WTC11 (cell line): Measurements from ENCODE around the gene UBLCP1. TPM values are rescaled to one million over a fixed set of nuclear protein-coding genes. Genes with fewer than 3 reads are reported as not detected.

ENCODE experiments used
- ATAC-seq: fragments of 200-7000 bp; cut with Tn5 transposase; 2 replicates; pipeline ENCODE4 v1.10.0; 2021; ENCODE audit warnings: mild to moderate bottlenecking, moderate library complexity
- CTCF ChIA-PET: fragments of 300-600 bp; sonication (Branson Sonifier 250); formaldehyde crosslinking; loops from one replicate; lab custom pipeline; 2021; ENCODE audit warnings: antibody characterized with exemption; lab: Charles Lee
- POLR2A ChIA-PET: fragments of 350-600 bp; sonication (Branson Sonifier 250); formaldehyde crosslinking; loops from one replicate; lab custom pipeline; 2021; ENCODE audit warnings: antibody characterized with exemption; lab: Charles Lee
- DNase-seq: peaks from one replicate; pipeline ENCODE4 v3.0.0; 2021; ENCODE audit warnings: low spot score
- H3K27ac Mint-ChIP-seq: 2 replicates; pipeline ENCODE4 v1.8.0; 2021; ENCODE audit warnings: mixed read lengths
- H3K27me3 Mint-ChIP-seq: 2 replicates; pipeline ENCODE4 v1.8.0; 2021; ENCODE audit warnings: low read depth, mild to moderate bottlenecking, moderate library complexity, mixed read lengths
- H3K36me3 Mint-ChIP-seq: 2 replicates; pipeline ENCODE4 v1.8.0; 2021; ENCODE audit warnings: mixed read lengths
- H3K4me1 Mint-ChIP-seq: 2 replicates; pipeline ENCODE4 v1.8.0; 2022; ENCODE audit warnings: mixed read lengths
- H3K4me3 Mint-ChIP-seq: 2 replicates; pipeline ENCODE4 v1.8.0; 2021; ENCODE audit warnings: mild to moderate bottlenecking, moderate library complexity, mixed read lengths
- H3K9me3 Mint-ChIP-seq: 2 replicates; pipeline ENCODE4 v1.8.0; 2021; ENCODE audit warnings: mixed read lengths
- ESRRA ChIP-seq: sonication (generic); formaldehyde crosslinking; IDR thresholded peaks from 2 replicates; pipeline ENCODE4 v1.8.1; 2022; ENCODE audit warnings: mild to moderate bottlenecking, missing genetic modification reagents, borderline replicate concordance
- JAZF1 ChIP-seq: fragments of 250-450 bp; sonication (Bioruptor Pico); IDR thresholded peaks from 2 replicates; pipeline ENCODE4 v1.9.0; 2021; ENCODE audit warnings: moderate library complexity, mild to moderate bottlenecking, inconsistent platforms
- MXD4 ChIP-seq: fragments of 250-450 bp; sonication (Bioruptor Pico); IDR thresholded peaks from 2 replicates; pipeline ENCODE4 v1.8.0; 2021; ENCODE audit warnings: mild to moderate bottlenecking, moderate library complexity, borderline replicate concordance
- NR2C2 ChIP-seq: sonication (generic); formaldehyde crosslinking; IDR thresholded peaks from 2 replicates; pipeline ENCODE4 v1.8.0; 2022; ENCODE audit warnings: mild to moderate bottlenecking, missing genetic modification reagents
- NR3C1 ChIP-seq: sonication (generic); formaldehyde crosslinking; conservative IDR thresholded peaks from 2 replicates; pipeline ENCODE4 v1.8.1; 2023; ENCODE audit warnings: low read depth, mild to moderate bottlenecking, missing genetic modification reagents
- RORB ChIP-seq: fragments of 250-450 bp; sonication (Bioruptor Pico); IDR thresholded peaks from 2 replicates; pipeline ENCODE4 v1.9.0; 2021; ENCODE audit warnings: mild to moderate bottlenecking
- TEAD4 ChIP-seq: sonication (generic); formaldehyde crosslinking; IDR thresholded peaks from 2 replicates; pipeline ENCODE4 v1.8.0; 2022; ENCODE audit warnings: mild to moderate bottlenecking, missing genetic modification reagents
- ZNF138 ChIP-seq: sonication (generic); formaldehyde crosslinking; conservative IDR thresholded peaks from 2 replicates; pipeline ENCODE4 v1.8.1; 2022; ENCODE audit warnings: mild to moderate bottlenecking, moderate library complexity, missing genetic modification reagents
- ZNF317 ChIP-seq: sonication (generic); formaldehyde crosslinking; IDR thresholded peaks from 2 replicates; pipeline ENCODE4 v1.8.1; 2023; ENCODE audit warnings: low read depth, mild to moderate bottlenecking, moderate library complexity, missing genetic modification reagents, borderline replicate concordance
- ZNF396 ChIP-seq: fragments of 250-450 bp; sonication (Bioruptor Pico); IDR thresholded peaks from 2 replicates; pipeline ENCODE4 v1.8.0; 2021; ENCODE audit warnings: mild to moderate bottlenecking, moderate library complexity, borderline replicate concordance
- ZNF671 ChIP-seq: fragments of 250-450 bp; sonication (Bioruptor Pico); IDR thresholded peaks from 2 replicates; pipeline ENCODE4 v1.8.0; 2021; ENCODE audit warnings: mild to moderate bottlenecking
- total RNA-seq: library from RNA; stranded (reverse); gene quantifications from 3 replicates; pipeline ENCODE4 v1.2.3, GENCODE V29; 2021
- TF ChIP-seq, protein P1 (sequence below): sonication (generic); formaldehyde crosslinking; IDR thresholded peaks from 2 replicates; pipeline ENCODE4 v1.8.0; 2023; ENCODE audit warnings: missing genetic modification reagents, mild to moderate bottlenecking, borderline replicate concordance
- TF ChIP-seq, protein P2 (sequence below): sonication (generic); formaldehyde crosslinking; IDR thresholded peaks from 2 replicates; pipeline ENCODE4 v1.8.0; 2022; ENCODE audit warnings: mild to moderate bottlenecking, missing genetic modification reagents
- TF ChIP-seq, protein P3 (sequence below): sonication (generic); formaldehyde crosslinking; IDR thresholded peaks from 2 replicates; pipeline ENCODE4 v1.8.1; 2023; ENCODE audit warnings: mild to moderate bottlenecking, missing genetic modification reagents, moderate library complexity
- TF ChIP-seq, protein P4 (sequence below): fragments of 250-450 bp; sonication (Bioruptor Pico); IDR thresholded peaks from 2 replicates; pipeline ENCODE4 v1.8.0; 2021; ENCODE audit warnings: mild to moderate bottlenecking
- TF ChIP-seq, protein P5 (sequence below): sonication (generic); formaldehyde crosslinking; IDR thresholded peaks from 2 replicates; pipeline ENCODE4 v1.8.1; 2023; ENCODE audit warnings: mild to moderate bottlenecking, moderate library complexity, missing genetic modification reagents
- TF ChIP-seq, protein P6 (sequence below): fragments of 250-450 bp; sonication (Bioruptor Pico); IDR thresholded peaks from 2 replicates; pipeline ENCODE4 v1.9.0; 2021; ENCODE audit warnings: moderate library complexity, mild to moderate bottlenecking, inconsistent platforms, borderline replicate concordance
- TF ChIP-seq, protein P7 (sequence below): sonication (generic); formaldehyde crosslinking; conservative IDR thresholded peaks from 2 replicates; pipeline ENCODE4 v1.8.1; 2022; ENCODE audit warnings: mild to moderate bottlenecking, missing genetic modification reagents
- TF ChIP-seq, protein P8 (sequence below): sonication (generic); formaldehyde crosslinking; IDR thresholded peaks from 2 replicates; pipeline ENCODE4 v1.8.1; 2022; ENCODE audit warnings: mild to moderate bottlenecking, moderate library complexity, missing genetic modification reagents

UBLCP1 gene
- total RNA-seq, 1 experiment from 2014 or later: 31.0 TPM

DNA sequence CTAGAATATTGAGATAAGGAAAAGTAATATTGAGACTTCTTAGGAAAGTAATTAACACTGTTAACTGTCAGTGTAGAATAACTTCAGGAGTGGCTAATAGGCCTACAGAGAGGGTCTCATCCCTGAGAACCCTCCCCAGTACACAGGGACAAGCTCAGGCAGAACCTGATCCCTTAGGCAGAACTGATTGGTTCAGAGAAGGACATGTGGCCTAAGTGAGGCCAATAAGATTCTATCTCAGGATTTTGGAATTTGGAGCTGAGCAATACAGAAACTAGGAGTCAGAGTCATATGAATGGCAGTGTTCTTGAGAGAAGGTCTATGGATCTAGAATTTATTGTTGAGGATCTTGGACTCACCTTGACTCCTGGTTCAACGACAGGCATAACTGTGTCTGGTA is 10.9 kb upstream of the UBLCP1 start:
- CTCF ChIA-PET: no interaction called here
- no peak overlapping the region for H3K27ac Mint-ChIP-seq
- H3K4me1 Mint-ChIP-seq: no peaks in the 10 kb centered on the region
- H3K36me3 Mint-ChIP-seq: no peaks in the 10 kb centered on the region
- no peak for TF ChIP-seq ESRRA (CRISPR knock-in tag)
- TF ChIP-seq, protein P1, sequence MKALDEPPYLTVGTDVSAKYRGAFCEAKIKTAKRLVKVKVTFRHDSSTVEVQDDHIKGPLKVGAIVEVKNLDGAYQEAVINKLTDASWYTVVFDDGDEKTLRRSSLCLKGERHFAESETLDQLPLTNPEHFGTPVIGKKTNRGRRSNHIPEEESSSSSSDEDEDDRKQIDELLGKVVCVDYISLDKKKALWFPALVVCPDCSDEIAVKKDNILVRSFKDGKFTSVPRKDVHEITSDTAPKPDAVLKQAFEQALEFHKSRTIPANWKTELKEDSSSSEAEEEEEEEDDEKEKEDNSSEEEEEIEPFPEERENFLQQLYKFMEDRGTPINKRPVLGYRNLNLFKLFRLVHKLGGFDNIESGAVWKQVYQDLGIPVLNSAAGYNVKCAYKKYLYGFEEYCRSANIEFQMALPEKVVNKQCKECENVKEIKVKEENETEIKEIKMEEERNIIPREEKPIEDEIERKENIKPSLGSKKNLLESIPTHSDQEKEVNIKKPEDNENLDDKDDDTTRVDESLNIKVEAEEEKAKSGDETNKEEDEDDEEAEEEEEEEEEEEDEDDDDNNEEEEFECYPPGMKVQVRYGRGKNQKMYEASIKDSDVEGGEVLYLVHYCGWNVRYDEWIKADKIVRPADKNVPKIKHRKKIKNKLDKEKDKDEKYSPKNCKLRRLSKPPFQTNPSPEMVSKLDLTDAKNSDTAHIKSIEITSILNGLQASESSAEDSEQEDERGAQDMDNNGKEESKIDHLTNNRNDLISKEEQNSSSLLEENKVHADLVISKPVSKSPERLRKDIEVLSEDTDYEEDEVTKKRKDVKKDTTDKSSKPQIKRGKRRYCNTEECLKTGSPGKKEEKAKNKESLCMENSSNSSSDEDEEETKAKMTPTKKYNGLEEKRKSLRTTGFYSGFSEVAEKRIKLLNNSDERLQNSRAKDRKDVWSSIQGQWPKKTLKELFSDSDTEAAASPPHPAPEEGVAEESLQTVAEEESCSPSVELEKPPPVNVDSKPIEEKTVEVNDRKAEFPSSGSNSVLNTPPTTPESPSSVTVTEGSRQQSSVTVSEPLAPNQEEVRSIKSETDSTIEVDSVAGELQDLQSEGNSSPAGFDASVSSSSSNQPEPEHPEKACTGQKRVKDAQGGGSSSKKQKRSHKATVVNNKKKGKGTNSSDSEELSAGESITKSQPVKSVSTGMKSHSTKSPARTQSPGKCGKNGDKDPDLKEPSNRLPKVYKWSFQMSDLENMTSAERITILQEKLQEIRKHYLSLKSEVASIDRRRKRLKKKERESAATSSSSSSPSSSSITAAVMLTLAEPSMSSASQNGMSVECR: no peak
- TF ChIP-seq, protein P2, sequence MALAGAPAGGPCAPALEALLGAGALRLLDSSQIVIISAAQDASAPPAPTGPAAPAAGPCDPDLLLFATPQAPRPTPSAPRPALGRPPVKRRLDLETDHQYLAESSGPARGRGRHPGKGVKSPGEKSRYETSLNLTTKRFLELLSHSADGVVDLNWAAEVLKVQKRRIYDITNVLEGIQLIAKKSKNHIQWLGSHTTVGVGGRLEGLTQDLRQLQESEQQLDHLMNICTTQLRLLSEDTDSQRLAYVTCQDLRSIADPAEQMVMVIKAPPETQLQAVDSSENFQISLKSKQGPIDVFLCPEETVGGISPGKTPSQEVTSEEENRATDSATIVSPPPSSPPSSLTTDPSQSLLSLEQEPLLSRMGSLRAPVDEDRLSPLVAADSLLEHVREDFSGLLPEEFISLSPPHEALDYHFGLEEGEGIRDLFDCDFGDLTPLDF (CRISPR knock-in tag): no peak
- TF ChIP-seq, protein P3, sequence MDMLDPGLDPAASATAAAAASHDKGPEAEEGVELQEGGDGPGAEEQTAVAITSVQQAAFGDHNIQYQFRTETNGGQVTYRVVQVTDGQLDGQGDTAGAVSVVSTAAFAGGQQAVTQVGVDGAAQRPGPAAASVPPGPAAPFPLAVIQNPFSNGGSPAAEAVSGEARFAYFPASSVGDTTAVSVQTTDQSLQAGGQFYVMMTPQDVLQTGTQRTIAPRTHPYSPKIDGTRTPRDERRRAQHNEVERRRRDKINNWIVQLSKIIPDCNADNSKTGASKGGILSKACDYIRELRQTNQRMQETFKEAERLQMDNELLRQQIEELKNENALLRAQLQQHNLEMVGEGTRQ (CRISPR knock-in tag): peak; percentile 47; the same call in 1 of the 2 replicates
- no peak for TF ChIP-seq ZNF138 (CRISPR knock-in tag)
- no peak for TF ChIP-seq ZNF317 (CRISPR knock-in tag)
- TF ChIP-seq NR3C1 (CRISPR knock-in tag): no peak
- TF ChIP-seq, all 79 proteins: peak for 1
- ATAC-seq (peak; percentile 72), DNase-seq (no peak)
- peaks cover 57% of the 10 kb centered on the region for H3K27me3 Mint-ChIP-seq
- no peak overlapping the region for H3K4me3 Mint-ChIP-seq
- POLR2A ChIA-PET: no interaction called here
- no peaks in the 10 kb centered on the region for H3K9me3 Mint-ChIP-seq

DNA sequence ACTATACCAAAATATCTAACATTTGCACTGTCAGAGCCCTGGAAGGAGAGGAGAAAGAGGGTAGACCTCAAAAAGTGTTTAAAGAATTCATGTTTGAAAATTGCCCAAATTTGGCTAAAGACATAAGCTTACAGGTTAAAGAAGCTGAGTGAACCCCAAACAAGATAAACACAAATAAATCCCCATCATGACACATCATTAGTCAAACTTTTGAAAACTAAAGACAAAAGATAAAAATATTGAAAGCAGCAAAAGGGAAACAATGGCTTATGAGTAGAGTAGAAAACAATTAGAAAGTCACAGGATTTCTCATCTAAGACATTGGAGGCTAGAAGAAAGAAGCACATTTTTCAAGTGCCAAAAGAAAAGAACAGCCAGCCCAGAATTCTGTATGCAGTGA is 6.1 kb upstream of the UBLCP1 start:
- POLR2A ChIA-PET: no interaction called here
- H3K9me3 Mint-ChIP-seq: peaks cover 8% of the 10 kb centered on the region
- TF ChIP-seq, protein P4, sequence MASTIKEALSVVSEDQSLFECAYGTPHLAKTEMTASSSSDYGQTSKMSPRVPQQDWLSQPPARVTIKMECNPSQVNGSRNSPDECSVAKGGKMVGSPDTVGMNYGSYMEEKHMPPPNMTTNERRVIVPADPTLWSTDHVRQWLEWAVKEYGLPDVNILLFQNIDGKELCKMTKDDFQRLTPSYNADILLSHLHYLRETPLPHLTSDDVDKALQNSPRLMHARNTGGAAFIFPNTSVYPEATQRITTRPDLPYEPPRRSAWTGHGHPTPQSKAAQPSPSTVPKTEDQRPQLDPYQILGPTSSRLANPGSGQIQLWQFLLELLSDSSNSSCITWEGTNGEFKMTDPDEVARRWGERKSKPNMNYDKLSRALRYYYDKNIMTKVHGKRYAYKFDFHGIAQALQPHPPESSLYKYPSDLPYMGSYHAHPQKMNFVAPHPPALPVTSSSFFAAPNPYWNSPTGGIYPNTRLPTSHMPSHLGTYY (CRISPR knock-in tag): no peak
- TF ChIP-seq TEAD4 (CRISPR knock-in tag) (no peak), ZNF671 (no peak), MXD4 (CRISPR knock-in tag) (no peak), NR2C2 (CRISPR knock-in tag) (no peak), RORB (CRISPR knock-in tag) (no peak), ZNF396 (CRISPR knock-in tag) (no peak), JAZF1 (CRISPR knock-in tag) (no peak)
- TF ChIP-seq, protein P5, sequence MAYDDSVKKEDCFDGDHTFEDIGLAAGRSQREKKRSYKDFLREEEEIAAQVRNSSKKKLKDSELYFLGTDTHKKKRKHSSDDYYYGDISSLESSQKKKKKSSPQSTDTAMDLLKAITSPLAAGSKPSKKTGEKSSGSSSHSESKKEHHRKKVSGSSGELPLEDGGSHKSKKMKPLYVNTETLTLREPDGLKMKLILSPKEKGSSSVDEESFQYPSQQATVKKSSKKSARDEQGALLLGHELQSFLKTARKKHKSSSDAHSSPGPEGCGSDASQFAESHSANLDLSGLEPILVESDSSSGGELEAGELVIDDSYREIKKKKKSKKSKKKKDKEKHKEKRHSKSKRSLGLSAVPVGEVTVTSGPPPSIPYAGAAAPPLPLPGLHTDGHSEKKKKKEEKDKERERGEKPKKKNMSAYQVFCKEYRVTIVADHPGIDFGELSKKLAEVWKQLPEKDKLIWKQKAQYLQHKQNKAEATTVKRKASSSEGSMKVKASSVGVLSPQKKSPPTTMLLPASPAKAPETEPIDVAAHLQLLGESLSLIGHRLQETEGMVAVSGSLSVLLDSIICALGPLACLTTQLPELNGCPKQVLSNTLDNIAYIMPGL (CRISPR knock-in tag): no peak
- TF ChIP-seq, protein P6, sequence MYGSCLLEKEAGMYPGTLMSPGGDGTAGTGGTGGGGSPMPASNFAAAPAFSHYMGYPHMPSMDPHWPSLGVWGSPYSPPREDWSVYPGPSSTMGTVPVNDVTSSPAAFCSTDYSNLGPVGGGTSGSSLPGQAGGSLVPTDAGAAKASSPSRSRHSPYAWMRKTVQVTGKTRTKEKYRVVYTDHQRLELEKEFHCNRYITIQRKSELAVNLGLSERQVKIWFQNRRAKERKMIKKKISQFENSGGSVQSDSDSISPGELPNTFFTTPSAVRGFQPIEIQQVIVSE (CRISPR knock-in tag): no peak
- TF ChIP-seq, protein P7, sequence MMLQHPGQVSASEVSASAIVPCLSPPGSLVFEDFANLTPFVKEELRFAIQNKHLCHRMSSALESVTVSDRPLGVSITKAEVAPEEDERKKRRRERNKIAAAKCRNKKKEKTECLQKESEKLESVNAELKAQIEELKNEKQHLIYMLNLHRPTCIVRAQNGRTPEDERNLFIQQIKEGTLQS: no peak
- TF ChIP-seq, protein P8, sequence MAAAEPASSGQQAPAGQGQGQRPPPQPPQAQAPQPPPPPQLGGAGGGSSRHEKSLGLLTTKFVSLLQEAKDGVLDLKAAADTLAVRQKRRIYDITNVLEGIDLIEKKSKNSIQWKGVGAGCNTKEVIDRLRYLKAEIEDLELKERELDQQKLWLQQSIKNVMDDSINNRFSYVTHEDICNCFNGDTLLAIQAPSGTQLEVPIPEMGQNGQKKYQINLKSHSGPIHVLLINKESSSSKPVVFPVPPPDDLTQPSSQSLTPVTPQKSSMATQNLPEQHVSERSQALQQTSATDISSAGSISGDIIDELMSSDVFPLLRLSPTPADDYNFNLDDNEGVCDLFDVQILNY: no peak
- TF ChIP-seq, protein P1: no peak
- TF ChIP-seq, all 79 proteins: peak for 0
- peaks cover 79% of the 10 kb centered on the region for H3K27me3 Mint-ChIP-seq
- H3K27ac Mint-ChIP-seq: no peak overlapping the region
- H3K36me3 Mint-ChIP-seq: no peaks in the 10 kb centered on the region
- CTCF ChIA-PET: no interaction called here
- ATAC-seq (no peak), DNase-seq (no peak)
- no peak overlapping the region for H3K4me3 Mint-ChIP-seq
- no peaks in the 10 kb centered on the region for H3K4me1 Mint-ChIP-seq
